Measurements from ENCODE around the gene CTSW.

CTSW gene

GRCh38 chr11:65900899-65901180 is 21.2 kb downstream of the CTSW start:
- no peak for DNase-seq (ENCODE audit: low read depth in 2 of 2, low spot score in 1 of 2)

- DNase-seq (ENCODE audit: low read depth in 2 of 2, low spot score in 1 of 2), result no peak
These were observed 23.4 kb downstream of the CTSW start for GRCh38 chr11:65903068-65903481.

- DNase-seq (ENCODE audit: low read depth in 2 of 2, low spot score in 1 of 2), result no peak
These were observed 24.1 kb downstream of the CTSW start for GRCh38 chr11:65903715-65904114.

- no peak for DNase-seq (ENCODE audit: low read depth in 2 of 2, low spot score in 1 of 2)
These were observed 27.0 kb downstream of the CTSW start for GRCh38 chr11:65906602-65907001.

- no peak for DNase-seq (ENCODE audit: low read depth in 2 of 2, low spot score in 1 of 2)
These were observed 28.2 kb downstream of the CTSW start for GRCh38 chr11:65907878-65908277.

GRCh38 chr11:65911682-65912568 is 32.3 kb downstream of the CTSW start:
- no peak for DNase-seq (ENCODE audit: low read depth in 2 of 2, low spot score in 1 of 2)

GRCh38 chr11:65912845-65913244 is 33.2 kb downstream of the CTSW start:
- DNase-seq (ENCODE audit: low read depth in 2 of 2, low spot score in 1 of 2), result no peak

GRCh38 chr11:65915101-65915820 is 35.6 kb downstream of the CTSW start:
- DNase-seq (ENCODE audit: low read depth in 2 of 2, low spot score in 1 of 2), result no peak

- DNase-seq (ENCODE audit: low read depth in 2 of 2, low spot score in 1 of 2), result no peak
These were observed 36.2 kb downstream of the CTSW start for GRCh38 chr11:65915821-65916251.

- no peak for DNase-seq (ENCODE audit: low read depth in 2 of 2, low spot score in 1 of 2)
These were observed 36.8 kb downstream of the CTSW start for GRCh38 chr11:65916391-65916790.

- DNase-seq (ENCODE audit: low read depth in 2 of 2, low spot score in 1 of 2), result no peak
These were observed 37.4 kb downstream of the CTSW start for GRCh38 chr11:65917077-65917433.

- no peak for DNase-seq (ENCODE audit: low read depth in 2 of 2, low spot score in 1 of 2)
These were observed 38.0 kb downstream of the CTSW start for GRCh38 chr11:65917434-65918210.

- DNase-seq (ENCODE audit: low read depth in 2 of 2, low spot score in 1 of 2), result no peak
These were observed 38.8 kb downstream of the CTSW start, which contains the start of gene C11orf68 for GRCh38 chr11:65918211-65919140. C11orf68 (minus strand) TSS chr11:65919062; CDS start chr11:65919031, 31 bp downstream.

GRCh38 chr11:65919141-65919572 is 39.5 kb downstream of the CTSW start, which contains the start of gene DRAP1:
DRAP1 (plus strand) TSS chr11:65919426; CDS start chr11:65919502, 76 bp downstream.
- DNase-seq (ENCODE audit: low read depth in 2 of 2, low spot score in 1 of 2), result peak; percentile 97 to 99

- DNase-seq (ENCODE audit: low read depth in 2 of 2, low spot score in 1 of 2), result peak in 1 of 2 donors; percentile 44
These were observed 40.1 kb downstream of the CTSW start for GRCh38 chr11:65919573-65920371.

GRCh38 chr11:65920372-65920802 is 40.8 kb downstream of the CTSW start:
- no peak for DNase-seq (ENCODE audit: low read depth in 2 of 2, low spot score in 1 of 2)

GRCh38 chr11:65921033-65921555 is 41.5 kb downstream of the CTSW start:
- no peak for DNase-seq (ENCODE audit: low read depth in 2 of 2, low spot score in 1 of 2)

- DNase-seq (ENCODE audit: low read depth in 2 of 2, low spot score in 1 of 2), result no peak
These were observed 42.2 kb downstream of the CTSW start for GRCh38 chr11:65921876-65922275.

- no peak for DNase-seq (ENCODE audit: low read depth in 2 of 2, low spot score in 1 of 2)
These were observed 42.9 kb downstream of the CTSW start for GRCh38 chr11:65922565-65922964.
